GM21447 (cell line): ENCODE results near the gene NT5DC4.
A peak's percentile ranks its signal among the peaks of the same experiment; 100 is the strongest.

Source experiments
- ATAC-seq: cut with Tn5 transposase; IDR thresholded peaks from one replicate; pipeline ENCODE4 v1.9.1; 2021; ENCODE audit not compliant: unreplicated experiment

The NT5DC4 gene

GRCh38 chr2:112751451-112752197 lies 30.8 kb downstream of the NT5DC4 start:
- no peak for ATAC-seq

- ATAC-seq, result no peak
Measured at GRCh38 chr2:112752667-112753066, 31.8 kb downstream of the NT5DC4 start.

GRCh38 chr2:112754564-112754963 lies 33.7 kb downstream of the NT5DC4 start:
- ATAC-seq, result no peak

DNA sequence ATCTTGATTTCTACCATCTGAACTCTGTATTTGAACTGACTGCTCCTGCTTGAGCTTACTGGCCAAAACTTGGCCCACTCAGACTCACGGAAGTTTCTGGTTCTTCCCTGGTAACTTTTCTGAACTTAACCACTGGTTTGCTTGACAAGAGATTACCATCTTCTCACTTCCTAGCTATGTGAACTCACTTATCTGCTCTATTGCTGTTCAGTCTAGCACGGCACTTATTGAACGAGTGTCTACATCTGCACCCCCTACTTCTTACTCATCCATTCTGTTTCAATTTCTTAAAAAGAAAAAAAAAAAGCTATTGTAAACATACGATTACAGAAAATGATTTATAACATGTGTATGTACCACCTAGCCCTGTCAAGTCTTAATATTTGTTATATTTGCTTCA lies 34.6 kb downstream of the NT5DC4 start:
- no peak for ATAC-seq

DNA sequence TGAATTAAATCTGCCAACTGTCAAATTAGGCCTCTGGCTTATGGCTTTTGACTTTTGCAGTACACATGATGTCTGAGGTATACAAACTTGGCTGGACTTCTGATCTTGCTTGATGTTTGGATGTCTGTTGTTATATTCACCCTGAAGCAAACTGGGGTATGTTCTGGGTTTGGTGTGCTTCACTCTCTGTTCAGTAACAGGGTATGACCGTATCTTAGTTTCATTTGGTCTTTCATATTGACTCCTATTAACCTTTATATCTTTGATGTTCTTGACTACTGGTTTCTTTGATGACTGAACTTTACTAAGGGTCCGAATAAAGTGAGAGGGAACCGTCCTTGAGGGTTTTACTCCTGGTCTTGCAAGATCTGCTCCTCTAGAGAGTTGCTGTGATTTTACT lies 35.4 kb downstream of the NT5DC4 start:
- ATAC-seq, result no peak

DNA sequence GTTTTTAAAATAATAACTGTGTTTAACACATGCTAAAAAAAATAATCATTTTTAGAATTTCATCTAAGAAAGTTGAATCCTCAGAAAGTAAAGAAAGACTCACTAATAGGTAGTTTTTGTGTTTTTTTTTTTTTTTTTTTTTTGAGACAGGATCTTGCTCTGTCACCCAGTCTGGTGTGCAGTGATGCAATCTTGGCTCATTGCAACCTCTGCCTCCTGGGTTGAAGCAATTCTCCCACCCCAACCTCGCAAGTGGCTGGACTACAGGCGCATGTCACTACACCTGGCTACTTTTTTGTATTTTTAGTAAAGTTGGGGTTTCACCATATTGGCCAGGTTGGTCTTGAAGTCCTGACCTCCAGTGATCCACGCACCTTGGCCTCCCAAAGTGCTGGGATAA lies 36.4 kb downstream of the NT5DC4 start:
- ATAC-seq, result no peak

DNA sequence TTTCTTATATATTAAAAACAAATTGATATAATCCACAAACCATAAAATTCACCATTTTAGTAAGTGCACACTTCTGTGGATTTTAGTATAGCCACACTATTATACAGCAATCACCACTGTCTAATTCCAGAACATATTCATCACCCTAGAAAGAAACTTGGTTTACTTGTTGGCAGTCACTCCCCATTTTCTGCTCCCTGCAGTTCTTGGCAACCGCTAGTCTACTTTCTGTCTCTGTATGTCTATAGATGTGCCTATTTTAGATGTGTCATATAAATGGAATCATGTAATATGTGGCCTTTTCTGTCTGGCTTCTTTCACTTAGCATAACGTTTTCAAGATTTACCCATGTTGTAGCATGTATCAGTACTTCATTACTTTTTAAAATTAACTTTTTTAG lies 37.9 kb downstream of the NT5DC4 start:
- ATAC-seq, result no peak

GRCh38 chr2:112760149-112760548 lies 39.3 kb downstream of the NT5DC4 start:
- no peak for ATAC-seq

- ATAC-seq, result no peak
Measured at GRCh38 chr2:112762276-112762675, 41.5 kb downstream of the NT5DC4 start.

- ATAC-seq, result peak; percentile 98
Measured at GRCh38 chr2:112764071-112765044, 43.5 kb downstream of the NT5DC4 start, which contains the start of gene CKAP2L. CKAP2L (minus strand) TSS chr2:112764609; CDS start chr2:112764598, 11 bp downstream.

GRCh38 chr2:112765251-112765650 lies 44.4 kb downstream of the NT5DC4 start:
- ATAC-seq, result no peak

- ATAC-seq, result no peak
Measured at GRCh38 chr2:112767693-112768330, 47.0 kb downstream of the NT5DC4 start.

- no peak for ATAC-seq
Measured at GRCh38 chr2:112768432-112768831, 47.6 kb downstream of the NT5DC4 start.

DNA sequence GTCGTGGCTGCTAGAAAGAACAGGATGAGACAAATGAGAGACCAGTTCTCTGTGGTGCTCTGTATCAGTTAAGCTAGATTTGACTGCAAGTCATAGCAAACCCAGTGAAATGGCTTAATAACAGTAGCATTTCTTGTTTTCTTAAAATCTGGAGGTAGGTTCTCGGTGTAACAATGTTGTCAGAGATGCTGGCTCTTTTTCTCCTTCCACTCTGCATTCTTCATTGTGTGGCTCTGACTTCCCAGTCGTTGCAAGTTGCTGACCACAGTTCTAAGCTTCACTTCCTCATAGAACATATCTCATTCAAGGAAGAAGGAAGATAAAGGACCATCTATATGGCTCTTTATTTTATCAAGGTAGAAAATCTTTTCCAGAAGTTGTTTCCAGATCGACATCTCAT lies 51.5 kb downstream of the NT5DC4 start:
- ATAC-seq, result peak; percentile 63

DNA sequence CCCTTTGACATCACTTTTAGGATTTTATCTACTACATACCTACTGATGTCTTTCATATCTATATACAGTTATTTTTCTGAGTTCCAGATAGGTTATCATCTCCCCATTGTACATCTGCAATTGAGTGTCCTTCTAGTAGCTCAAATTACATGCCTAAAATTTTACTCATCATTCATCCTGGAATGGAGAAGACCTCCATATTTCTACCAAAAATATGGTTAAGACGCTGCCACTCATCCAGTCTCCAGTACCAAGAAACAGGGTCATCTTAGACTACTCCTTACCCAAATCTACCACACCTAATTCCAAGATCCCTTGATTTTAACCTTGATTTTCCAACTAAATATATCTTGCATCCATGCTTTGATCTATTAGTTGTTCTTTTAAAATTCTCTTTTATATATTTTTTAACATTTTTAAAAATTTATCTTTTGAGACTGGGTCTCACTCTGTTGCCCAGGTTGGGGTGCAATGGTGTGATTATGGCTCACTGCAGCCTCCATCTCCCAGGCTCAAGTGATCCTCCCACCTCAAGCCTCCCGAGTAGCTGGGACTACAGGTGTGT lies 52.2 kb downstream of the NT5DC4 start:
- no peak for ATAC-seq

DNA sequence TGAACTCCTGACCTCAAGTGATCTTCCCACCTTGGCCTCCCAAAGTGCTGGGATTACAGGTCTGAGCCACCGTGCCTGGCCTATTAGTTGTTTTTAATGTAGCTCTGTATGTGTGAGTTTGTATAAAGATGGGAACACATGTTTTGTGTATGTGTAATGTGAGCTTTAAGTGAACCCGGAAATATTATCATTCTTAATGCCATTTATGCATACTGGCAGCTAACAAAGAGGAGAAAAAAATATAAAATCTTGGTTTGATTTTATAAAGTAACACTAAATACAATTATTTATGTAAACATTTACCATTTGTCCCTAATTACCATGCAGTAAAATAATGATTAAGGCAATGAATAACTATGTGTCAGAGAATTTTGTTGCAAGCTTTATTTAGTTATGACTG lies 52.7 kb downstream of the NT5DC4 start:
- no peak for ATAC-seq

DNA sequence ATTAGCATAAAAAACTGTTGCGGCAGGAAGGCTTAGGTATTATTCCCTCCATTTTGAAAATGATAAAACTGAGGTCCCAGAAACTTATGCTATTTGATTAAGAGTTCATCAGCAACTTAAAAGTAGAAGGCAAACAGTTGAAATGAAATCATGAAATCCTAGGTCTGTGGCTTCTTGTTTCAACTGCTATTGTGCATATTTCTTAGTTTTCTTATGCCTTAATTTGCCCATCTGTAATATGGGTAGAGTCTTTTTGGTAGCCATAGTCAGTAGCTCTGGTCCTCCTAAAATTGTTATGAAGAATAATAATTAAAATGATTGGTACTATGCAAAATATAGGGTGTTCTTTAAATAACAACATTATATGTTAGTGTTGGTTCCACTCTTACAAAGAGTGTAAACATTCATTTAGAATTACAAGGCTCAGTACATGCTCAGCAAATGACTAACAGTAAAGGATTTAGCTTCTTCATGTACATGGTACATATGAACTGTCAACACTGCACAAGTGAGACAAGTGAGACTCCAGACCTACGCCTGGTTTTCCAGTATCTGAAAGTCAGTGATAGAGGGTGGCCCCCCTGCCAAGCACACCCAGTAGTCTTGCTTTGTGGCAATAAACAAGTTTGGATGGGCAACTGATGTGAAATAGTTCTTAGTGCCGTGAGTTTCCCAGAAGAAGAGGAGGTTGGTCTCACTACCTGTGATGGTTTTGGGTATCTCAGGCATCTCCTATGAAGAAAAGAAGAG lies 53.9 kb downstream of the NT5DC4 start:
- no peak for ATAC-seq

DNA sequence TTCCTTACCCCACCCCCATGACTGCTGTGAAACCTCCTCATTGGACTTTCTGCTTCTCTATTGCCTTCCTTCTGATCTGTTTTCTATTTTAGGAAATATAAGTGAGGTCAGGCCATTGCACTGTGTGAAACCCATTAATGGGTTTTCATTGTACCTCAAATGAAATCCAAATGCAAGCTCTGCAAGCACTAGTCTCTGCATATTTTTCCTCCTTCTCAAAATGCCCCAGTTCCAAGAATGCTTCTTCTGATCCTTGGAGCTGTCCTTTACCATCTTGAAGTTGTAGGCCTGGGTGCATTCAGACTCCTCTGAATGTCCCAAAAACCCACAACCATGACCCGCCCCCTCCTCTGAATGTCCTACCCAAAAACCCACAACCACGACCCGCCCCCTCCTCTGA lies 55.3 kb downstream of the NT5DC4 start:
- ATAC-seq, result no peak

GRCh38 chr2:112777036-112777435 lies 56.2 kb downstream of the NT5DC4 start:
- ATAC-seq, result no peak

DNA sequence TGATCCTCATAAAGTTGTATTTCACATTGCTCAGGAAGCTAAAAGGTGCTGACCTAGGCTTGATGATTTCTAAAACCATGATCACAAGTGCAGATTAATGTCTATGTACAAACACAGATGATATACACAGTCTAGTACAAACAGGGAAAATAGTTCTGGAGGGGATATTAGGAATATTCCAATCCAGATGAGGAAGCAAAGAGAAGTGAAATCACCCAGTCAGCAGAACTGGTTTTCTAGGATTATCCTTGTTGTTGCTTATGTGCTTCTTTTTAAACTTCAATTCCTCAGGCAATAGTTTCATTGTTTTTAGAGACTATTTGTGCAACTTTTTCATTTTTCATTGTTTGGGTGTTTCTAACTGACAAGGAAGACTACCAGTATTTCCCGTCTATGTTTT lies 58.8 kb downstream of the NT5DC4 start:
- no peak for ATAC-seq
